ENCODE data around the gene COMMD2.

Gene COMMD2

DNA sequence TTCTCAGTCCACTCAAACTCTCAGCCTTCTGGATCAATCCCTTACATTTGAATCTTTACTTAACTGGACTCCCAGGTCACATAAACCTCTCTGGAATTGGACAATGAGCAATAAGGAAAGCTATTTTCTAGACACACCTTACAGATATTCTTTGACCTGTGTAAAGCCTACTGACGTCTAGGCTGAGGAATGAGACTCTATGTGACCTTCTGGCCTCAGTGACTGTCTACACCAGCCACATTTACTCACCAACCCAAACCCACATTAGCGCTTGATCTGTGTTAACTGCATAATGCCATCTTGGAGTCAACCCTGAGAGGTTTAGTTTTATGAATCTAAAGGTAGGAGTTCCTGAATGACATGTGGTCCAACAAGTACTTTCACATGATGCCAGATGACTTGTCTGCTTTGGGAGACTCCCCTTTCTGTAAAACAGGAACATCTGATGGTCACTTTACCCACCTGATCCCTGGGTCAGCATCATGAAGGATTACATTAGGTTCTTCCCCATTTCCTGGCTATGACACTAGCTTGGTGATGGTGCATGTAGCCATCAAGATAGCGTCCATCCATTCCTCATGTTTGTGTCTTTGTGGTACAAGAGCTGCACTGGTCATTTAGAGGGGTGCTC is 11.4 kb upstream of the COMMD2 start:
- H3K4me3 ChIP-seq (ENCODE audit: low read length in 2 of 2) = no peak overlapping the region
- H3K27me3 ChIP-seq (ENCODE audit: control insufficient read depth in 1 of 2, insufficient read depth in 2 of 2, low read length in 2 of 2) = peaks cover 4 to 22% of the 10 kb centered on the region in 2 donors
- no peaks in the 10 kb centered on the region for H3K36me3 ChIP-seq (ENCODE audit: control insufficient read depth in 2 of 2, insufficient read depth in 2 of 2, low read length in 2 of 2)
- no peaks in the 10 kb centered on the region for H3K9me3 ChIP-seq (ENCODE audit: control insufficient read depth in 2 of 2, low read length in 2 of 2)
- H3K9ac ChIP-seq (ENCODE audit: low read length in 2 of 2) = no peak overlapping the region
- H3K27ac ChIP-seq (ENCODE audit: low read length) = no peak overlapping the region
- H3K4me1 ChIP-seq (ENCODE audit: control insufficient read depth, insufficient read depth, low read length) = no peaks in the 10 kb centered on the region

DNA sequence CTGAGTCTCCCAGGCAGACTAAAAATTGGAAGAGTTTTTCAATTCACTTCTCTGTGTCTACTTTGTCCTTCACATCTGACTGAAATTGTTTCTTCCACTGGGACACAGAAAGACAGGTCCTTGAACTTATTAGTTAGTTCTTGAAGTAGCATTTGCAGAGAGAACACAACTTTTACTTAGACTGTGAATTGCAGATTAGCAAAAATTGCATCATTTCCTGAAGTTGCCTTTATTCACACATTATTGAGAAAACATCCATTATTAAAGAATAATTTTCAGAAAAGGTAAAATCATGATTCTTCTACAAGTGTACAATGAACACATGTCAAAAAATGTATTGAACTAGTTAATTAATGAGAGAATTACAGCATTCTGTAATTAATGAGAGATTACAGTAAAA is 1.4 kb upstream of the COMMD2 start:
- H3K9ac ChIP-seq (ENCODE audit: low read length in 2 of 2) = no peak overlapping the region
- H3K27me3 ChIP-seq (ENCODE audit: control insufficient read depth in 1 of 2, insufficient read depth in 2 of 2, low read length in 2 of 2) = no peaks in the 10 kb centered on the region
- H3K9me3 ChIP-seq (ENCODE audit: control insufficient read depth in 2 of 2, low read length in 2 of 2) = no peaks in the 10 kb centered on the region
- peaks cover 0 to under 1% of the 10 kb centered on the region in 2 donors for H3K36me3 ChIP-seq (ENCODE audit: control insufficient read depth in 2 of 2, insufficient read depth in 2 of 2, low read length in 2 of 2)
- no peak overlapping the region for H3K27ac ChIP-seq (ENCODE audit: low read length)
- peaks cover 4% of the 10 kb centered on the region for H3K4me1 ChIP-seq (ENCODE audit: control insufficient read depth, insufficient read depth, low read length)
- no peak overlapping the region for H3K4me3 ChIP-seq (ENCODE audit: low read length in 2 of 2)

DNA sequence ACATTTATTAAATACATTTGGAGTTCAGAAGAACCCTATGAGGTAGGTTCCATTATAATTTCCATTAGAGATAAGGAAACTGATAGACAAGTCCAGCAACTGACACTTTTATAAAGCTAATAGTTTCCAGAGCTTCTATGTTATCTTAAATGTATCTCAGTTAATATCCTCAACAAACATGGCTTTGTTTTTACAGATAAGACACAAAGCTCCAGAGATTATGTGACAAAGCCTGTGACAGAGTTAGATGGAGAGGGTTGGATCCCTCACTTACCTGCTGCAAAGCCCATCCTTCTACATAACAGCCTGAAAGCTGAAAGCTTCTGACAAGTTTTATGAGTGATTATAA is 473 bp upstream of the COMMD2 start:
- peak overlapping the region; percentile 81 to 90 for H3K9ac ChIP-seq (ENCODE audit: low read length in 2 of 2)
- H3K27me3 ChIP-seq (ENCODE audit: control insufficient read depth in 1 of 2, insufficient read depth in 2 of 2, low read length in 2 of 2) = no peaks in the 10 kb centered on the region
- H3K4me1 ChIP-seq (ENCODE audit: control insufficient read depth, insufficient read depth, low read length) = peaks cover 4% of the 10 kb centered on the region
- H3K36me3 ChIP-seq (ENCODE audit: control insufficient read depth in 2 of 2, insufficient read depth in 2 of 2, low read length in 2 of 2) = peaks cover 4 to 10% of the 10 kb centered on the region in 2 donors
- H3K27ac ChIP-seq (ENCODE audit: low read length) = peak overlapping the region; percentile 18
- no peaks in the 10 kb centered on the region for H3K9me3 ChIP-seq (ENCODE audit: control insufficient read depth in 2 of 2, low read length in 2 of 2)
- H3K4me3 ChIP-seq (ENCODE audit: low read length in 2 of 2) = peak overlapping the region; percentile 88 to 94

- no peaks in the 10 kb centered on the region for H3K9me3 ChIP-seq (ENCODE audit: control insufficient read depth in 2 of 2, low read length in 2 of 2)
- H3K4me3 ChIP-seq (ENCODE audit: low read length in 2 of 2) = peak overlapping the region; percentile 88 to 94
- H3K9ac ChIP-seq (ENCODE audit: low read length in 2 of 2) = peak overlapping the region; percentile 58 to 81
- peaks cover 11 to 19% of the 10 kb centered on the region in 2 donors for H3K36me3 ChIP-seq (ENCODE audit: control insufficient read depth in 2 of 2, insufficient read depth in 2 of 2, low read length in 2 of 2)
- no peak overlapping the region for H3K27ac ChIP-seq (ENCODE audit: low read length)
- H3K27me3 ChIP-seq (ENCODE audit: control insufficient read depth in 1 of 2, insufficient read depth in 2 of 2, low read length in 2 of 2) = no peaks in the 10 kb centered on the region
- peaks cover 4% of the 10 kb centered on the region for H3K4me1 ChIP-seq (ENCODE audit: control insufficient read depth, insufficient read depth, low read length)
These were observed 738 bp downstream of the COMMD2 start for GRCh38 chr3:149751551-149751950.

DNA sequence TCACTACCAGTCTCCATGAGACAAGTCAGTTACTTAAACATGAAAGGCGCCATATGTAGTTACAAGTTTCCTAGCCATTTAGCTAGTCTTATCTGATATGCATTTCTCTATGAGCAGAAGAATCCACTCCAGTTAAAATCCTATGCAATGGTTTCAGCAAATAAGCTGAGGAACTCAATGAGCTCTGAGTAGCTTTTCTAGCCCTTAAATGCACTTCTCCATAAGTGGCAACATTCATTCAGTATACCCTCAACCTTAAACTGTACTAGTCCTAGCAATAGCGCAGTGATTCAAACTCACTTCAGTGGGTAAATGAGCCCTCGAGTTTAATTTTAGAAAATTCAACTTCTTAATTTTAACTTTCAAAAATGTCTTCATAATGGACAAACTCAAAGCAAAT is 7.7 kb downstream of the COMMD2 start:
- Histone ChIP-seq H3K9me3 (ENCODE audit: control insufficient read depth in 2 of 2, low read length in 2 of 2) (no peaks in the 10 kb centered on the region), H3K27ac (ENCODE audit: low read length) (no peak overlapping the region), H3K36me3 (ENCODE audit: control insufficient read depth in 2 of 2, insufficient read depth in 2 of 2, low read length in 2 of 2) (peaks cover 20 to 44% of the 10 kb centered on the region in 2 donors), H3K27me3 (ENCODE audit: control insufficient read depth in 1 of 2, insufficient read depth in 2 of 2, low read length in 2 of 2) (no peaks in the 10 kb centered on the region), H3K9ac (ENCODE audit: low read length in 2 of 2) (no peak overlapping the region), H3K4me1 (ENCODE audit: control insufficient read depth, insufficient read depth, low read length) (no peaks in the 10 kb centered on the region), H3K4me3 (ENCODE audit: low read length in 2 of 2) (no peak overlapping the region)

GRCh38 chr3:149744151-149744550 is 8.1 kb downstream of the COMMD2 start:
- no peaks in the 10 kb centered on the region for H3K27me3 ChIP-seq (ENCODE audit: control insufficient read depth in 1 of 2, insufficient read depth in 2 of 2, low read length in 2 of 2)
- no peak overlapping the region for H3K4me3 ChIP-seq (ENCODE audit: low read length in 2 of 2)
- H3K9me3 ChIP-seq (ENCODE audit: control insufficient read depth in 2 of 2, low read length in 2 of 2) = no peaks in the 10 kb centered on the region
- H3K9ac ChIP-seq (ENCODE audit: low read length in 2 of 2) = no peak overlapping the region
- H3K4me1 ChIP-seq (ENCODE audit: control insufficient read depth, insufficient read depth, low read length) = no peaks in the 10 kb centered on the region
- no peak overlapping the region for H3K27ac ChIP-seq (ENCODE audit: low read length)
- peaks cover 20 to 47% of the 10 kb centered on the region in 2 donors for H3K36me3 ChIP-seq (ENCODE audit: control insufficient read depth in 2 of 2, insufficient read depth in 2 of 2, low read length in 2 of 2)

DNA sequence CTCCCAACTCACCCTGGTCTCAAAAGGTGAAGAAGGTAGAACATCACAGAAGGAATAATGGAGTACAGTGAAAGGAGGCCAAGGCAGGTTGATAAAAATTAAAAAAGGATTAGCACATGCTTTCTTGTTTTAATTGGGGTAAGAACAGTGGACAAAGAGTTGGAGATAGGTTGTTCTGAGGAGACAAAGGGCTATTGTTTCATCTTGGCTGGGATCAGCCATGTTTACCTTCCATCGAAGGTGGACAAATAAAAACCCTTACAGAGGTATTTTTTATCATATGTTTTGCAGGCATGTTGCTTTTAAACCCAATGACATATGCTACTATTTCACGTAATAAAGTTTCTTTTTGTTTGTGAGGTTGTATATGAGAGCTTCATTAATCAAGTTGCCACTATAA is 12.9 kb downstream of the COMMD2 start:
- Histone ChIP-seq H3K9ac (ENCODE audit: low read length in 2 of 2) (no peak overlapping the region), H3K36me3 (ENCODE audit: control insufficient read depth in 2 of 2, insufficient read depth in 2 of 2, low read length in 2 of 2) (peaks cover 2 to 19% of the 10 kb centered on the region in 2 donors), H3K4me1 (ENCODE audit: control insufficient read depth, insufficient read depth, low read length) (no peaks in the 10 kb centered on the region), H3K27ac (ENCODE audit: low read length) (no peak overlapping the region), H3K27me3 (ENCODE audit: control insufficient read depth in 1 of 2, insufficient read depth in 2 of 2, low read length in 2 of 2) (no peaks in the 10 kb centered on the region), H3K4me3 (ENCODE audit: low read length in 2 of 2) (no peak overlapping the region), H3K9me3 (ENCODE audit: control insufficient read depth in 2 of 2, low read length in 2 of 2) (no peaks in the 10 kb centered on the region)

DNA sequence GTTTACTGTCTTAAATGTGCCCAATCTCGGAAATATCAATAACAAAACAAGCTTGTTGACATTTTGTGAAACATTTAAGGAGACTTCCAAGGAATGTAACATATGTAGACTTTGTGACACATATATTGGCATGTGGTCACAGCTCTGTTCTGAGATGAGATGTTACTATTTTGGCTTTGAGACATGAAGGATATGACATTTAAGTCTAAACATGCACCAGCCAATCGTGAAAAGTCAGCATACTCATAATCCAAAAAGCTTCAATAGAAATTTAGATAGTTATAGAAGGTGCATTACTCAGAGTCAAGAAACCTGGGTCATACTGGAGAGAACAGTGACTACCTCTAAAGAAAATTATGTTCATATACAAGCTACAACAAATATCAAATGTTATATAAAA is 13.4 kb downstream of the COMMD2 start:
- no peak overlapping the region for H3K9ac ChIP-seq (ENCODE audit: low read length in 2 of 2)
- H3K4me3 ChIP-seq (ENCODE audit: low read length in 2 of 2) = no peak overlapping the region
- H3K36me3 ChIP-seq (ENCODE audit: control insufficient read depth in 2 of 2, insufficient read depth in 2 of 2, low read length in 2 of 2) = peaks cover 2 to 16% of the 10 kb centered on the region in 2 donors

DNA sequence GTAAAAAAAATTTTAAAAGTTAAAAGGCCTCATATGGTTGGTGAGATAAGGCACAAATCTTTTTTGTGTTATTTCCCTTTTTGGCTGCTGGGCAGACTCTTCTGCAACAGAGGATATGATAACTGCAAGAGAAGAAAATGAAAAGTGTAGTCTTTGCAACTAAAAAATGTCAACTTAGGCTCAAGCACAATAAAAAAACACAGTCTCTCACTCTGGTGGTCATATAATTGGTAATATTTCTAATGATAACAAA is 15.4 kb downstream of the COMMD2 start:
- no peaks in the 10 kb centered on the region for H3K9me3 ChIP-seq (ENCODE audit: control insufficient read depth in 2 of 2, low read length in 2 of 2)
- H3K36me3 ChIP-seq (ENCODE audit: control insufficient read depth in 2 of 2, insufficient read depth in 2 of 2, low read length in 2 of 2) = peaks cover 2 to 16% of the 10 kb centered on the region in 2 donors
- H3K4me1 ChIP-seq (ENCODE audit: control insufficient read depth, insufficient read depth, low read length) = no peaks in the 10 kb centered on the region
- H3K27ac ChIP-seq (ENCODE audit: low read length) = no peak overlapping the region
- no peak overlapping the region for H3K4me3 ChIP-seq (ENCODE audit: low read length in 2 of 2)
- H3K9ac ChIP-seq (ENCODE audit: low read length in 2 of 2) = no peak overlapping the region
- no peaks in the 10 kb centered on the region for H3K27me3 ChIP-seq (ENCODE audit: control insufficient read depth in 1 of 2, insufficient read depth in 2 of 2, low read length in 2 of 2)

More for the DNA sequence above, 13.4 kb downstream of the COMMD2 start:
- no peak overlapping the region for H3K27ac ChIP-seq (ENCODE audit: low read length)
- no peaks in the 10 kb centered on the region for H3K27me3 ChIP-seq (ENCODE audit: control insufficient read depth in 1 of 2, insufficient read depth in 2 of 2, low read length in 2 of 2)
- no peaks in the 10 kb centered on the region for H3K9me3 ChIP-seq (ENCODE audit: control insufficient read depth in 2 of 2, low read length in 2 of 2)
- H3K4me1 ChIP-seq (ENCODE audit: control insufficient read depth, insufficient read depth, low read length) = no peaks in the 10 kb centered on the region

DNA sequence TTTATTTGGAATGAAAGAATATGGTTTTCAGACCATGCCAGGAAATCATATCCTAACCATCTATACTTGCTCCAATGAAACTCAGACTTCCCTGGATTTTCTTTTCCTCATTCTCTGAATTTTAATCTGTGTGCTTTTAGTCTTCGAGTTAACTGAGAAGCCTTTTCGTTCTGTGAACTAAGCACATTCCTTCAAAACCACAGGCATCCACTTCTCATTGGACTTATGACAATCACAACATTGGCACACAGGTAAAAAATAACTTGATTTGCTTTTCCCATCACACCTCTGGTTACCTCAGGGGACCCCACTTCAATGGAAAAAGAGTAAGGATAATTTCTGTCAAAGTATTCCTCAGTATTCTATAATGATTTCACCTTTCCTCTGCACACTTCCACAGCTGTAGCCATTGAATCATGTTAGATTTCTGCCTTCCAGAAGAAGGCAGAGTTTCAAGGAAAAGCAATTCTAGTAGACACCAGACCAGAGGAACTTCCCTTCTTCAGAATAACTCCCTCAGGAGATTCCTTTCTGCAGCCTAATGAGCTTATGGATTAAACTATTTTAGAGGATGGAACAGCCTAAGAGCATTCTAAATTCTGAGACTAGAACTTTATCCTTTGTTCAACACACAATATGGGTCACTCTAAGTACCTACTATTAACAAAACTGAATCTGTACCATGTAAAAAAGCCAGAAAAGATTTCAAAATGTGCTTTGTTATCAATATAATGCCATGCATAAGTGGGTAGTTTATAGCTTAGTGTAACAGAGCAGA is 15.9 kb downstream of the COMMD2 start:
- no peak overlapping the region for H3K27ac ChIP-seq (ENCODE audit: low read length)
- H3K27me3 ChIP-seq (ENCODE audit: control insufficient read depth in 1 of 2, insufficient read depth in 2 of 2, low read length in 2 of 2) = no peaks in the 10 kb centered on the region
- no peaks in the 10 kb centered on the region for H3K4me1 ChIP-seq (ENCODE audit: control insufficient read depth, insufficient read depth, low read length)
- peaks cover 2 to 16% of the 10 kb centered on the region in 2 donors for H3K36me3 ChIP-seq (ENCODE audit: control insufficient read depth in 2 of 2, insufficient read depth in 2 of 2, low read length in 2 of 2)
- H3K4me3 ChIP-seq (ENCODE audit: low read length in 2 of 2) = no peak overlapping the region
- no peaks in the 10 kb centered on the region for H3K9me3 ChIP-seq (ENCODE audit: control insufficient read depth in 2 of 2, low read length in 2 of 2)
- H3K9ac ChIP-seq (ENCODE audit: low read length in 2 of 2) = no peak overlapping the region

- H3K9me3 ChIP-seq (ENCODE audit: control insufficient read depth in 2 of 2, low read length in 2 of 2) = no peaks in the 10 kb centered on the region
- H3K4me1 ChIP-seq (ENCODE audit: control insufficient read depth, insufficient read depth, low read length) = no peaks in the 10 kb centered on the region
- H3K36me3 ChIP-seq (ENCODE audit: control insufficient read depth in 2 of 2, insufficient read depth in 2 of 2, low read length in 2 of 2) = peaks cover 0 to 3% of the 10 kb centered on the region in 2 donors
- H3K9ac ChIP-seq (ENCODE audit: low read length in 2 of 2) = no peak overlapping the region
- H3K27ac ChIP-seq (ENCODE audit: low read length) = no peak overlapping the region
- H3K27me3 ChIP-seq (ENCODE audit: control insufficient read depth in 1 of 2, insufficient read depth in 2 of 2, low read length in 2 of 2) = no peaks in the 10 kb centered on the region
- no peak overlapping the region for H3K4me3 ChIP-seq (ENCODE audit: low read length in 2 of 2)
These were observed 20.1 kb downstream of the COMMD2 start for GRCh38 chr3:149732234-149732633.

All from stomach smooth muscle (tissue), 2 donors.